ENCODE measurements around the gene ATF6B. TPM values are rescaled to one million over a fixed set of nuclear protein-coding genes. Genes with fewer than 3 reads are reported as not detected.

The ATF6B gene
- total and polyA plus RNA-seq, 2 of the 8 experiments (the other 6 are each of a cell fraction or from before 2014, with no cell fraction given) = 38.1 to 42.2 TPM

- Histone ChIP-seq H3K27ac (ENCODE audit: low read depth, low read length) (no peak overlapping the region), H3K18ac (ENCODE audit: extremely low read depth, low read length) (no peak overlapping the region), H4K91ac (replicated peaks; ENCODE audit: insufficient read length, low read length) (no peak overlapping the region), H3K4me1 (replicated peaks in 1 of 4; ENCODE audit: control insufficient read depth in 3 of 4, insufficient read depth in 4 of 4, low read length in 3 of 4) (peaks cover 0 to 15% (median 7%) of the 10 kb centered on the region in 4 experiments; a peak in 5 of 7 replicates), H3K14ac (ENCODE audit: insufficient read length) (no peak overlapping the region), H2BK12ac (ENCODE audit: low read depth, low read length) (0 out of 2 replicates have a peak overlapping the region, but pooled peaks have one; percentile 39), H4K5ac (ENCODE audit: insufficient read length, low read depth, low read length) (no peak overlapping the region), H2AFZ (ENCODE audit: low read length) (no peak overlapping the region), H2BK5ac (ENCODE audit: low read depth, low read length) (no peak overlapping the region), H3K56ac (replicated peaks; ENCODE audit: insufficient read length, low read depth, low read length) (no peak overlapping the region), H2BK120ac (replicated peaks; ENCODE audit: low read depth, low read length) (no peak overlapping the region), H3K23ac (ENCODE audit: insufficient read length) (no peak overlapping the region), H2BK15ac (ENCODE audit: low read length) (no peak overlapping the region), H4K8ac (ENCODE audit: extremely low read depth, insufficient read depth, low read length) (no peak overlapping the region), H3K79me1 (ENCODE audit: low read depth, low read length) (0 out of 2 replicates have a peak, but pooled peaks cover 2% of the 10 kb centered on the region), H3K4me3 (ENCODE audit: extremely low read depth in 1 of 4, insufficient read depth in 2 of 4, low read depth in 3 of 4, low read length in 4 of 4) (no peak overlapping the region), H2BK20ac (ENCODE audit: low read length) (no peak overlapping the region), H3K4me2 (ENCODE audit: insufficient read depth in 1 of 2, low read depth in 2 of 2, low read length in 2 of 2) (no peak overlapping the region), H2AK5ac (ENCODE audit: low read depth, low read length) (no peak overlapping the region), H3K4ac (replicated peaks; ENCODE audit: insufficient read length, low read depth, low read length) (no peak overlapping the region), H3K79me2 (ENCODE audit: control insufficient read depth in 1 of 2, insufficient read depth in 2 of 2, low read length in 2 of 2) (peaks cover 0 to 9% of the 10 kb centered on the region in 2 experiments; a peak in 1 of 4 replicates), H3K27me3 (replicated peaks in 1 of 4; ENCODE audit: control insufficient read depth in 3 of 4, extremely low read depth in 1 of 4, insufficient read depth in 3 of 4, low read length in 3 of 4) (no peaks in the 10 kb centered on the region), H4K20me1 (replicated peaks in 1 of 2; ENCODE audit: control insufficient read depth in 1 of 2, insufficient read depth in 2 of 2, low read length in 2 of 2) (no peaks in the 10 kb centered on the region), H3K23me2 (ENCODE audit: low read depth, low read length) (peaks cover 5% of the 10 kb centered on the region), H3K9me3 (ENCODE audit: insufficient read depth in 2 of 2, low read depth in 1 of 2, low read length in 1 of 2) (no peaks in the 10 kb centered on the region), H3K36me3 (ENCODE audit: control insufficient read depth in 2 of 4, insufficient read depth in 4 of 4, low read length in 3 of 4) (no peaks in the 10 kb centered on the region), H3K9ac (replicated peaks in 1 of 4; ENCODE audit: extremely low read depth in 1 of 4, low read depth in 3 of 4, low read length in 3 of 4) (no peak overlapping the region)
- POLR2A ChIA-PET (ENCODE audit: partially characterized antibody) = interaction anchor here (1.0 to 6.5 kb wide), 3 partner anchors 10 to 19 kb away, joined by 4 to 70 read pairs (median 5); partner anchors contain the start of gene PRRT1
- FAIRE-seq (no peak), DNase-seq (ENCODE audit: low read depth in 1 of 2, low spot score in 2 of 2) (no peak)
- CTCF ChIA-PET (ENCODE audit: partially characterized antibody) = interaction anchor here (2.1 to 5.6 kb wide), 2 partner anchors 14 to 17 kb away, joined by 8 to 76 read pairs; no protein-coding TSS in a partner anchor
- TF ChIP-seq ZNF274 (IDR thresholded peaks at IDR 0.05; ENCODE audit: borderline replicate concordance, extremely low read depth, low read length) = no peak
- no peak for TF ChIP-seq TBP (IDR thresholded peaks at IDR 0.05; ENCODE audit: low read depth, low read length)
- no peak for TF ChIP-seq TCF12 (IDR thresholded peaks at IDR 0.05; ENCODE audit: low read depth, low read length)
- no peak for TF ChIP-seq TEAD4 (IDR thresholded peaks at IDR 0.05; ENCODE audit: low read depth, low read length)
These were observed 4.1 kb upstream of the ATF6B start for GRCh38 chr6:32132110-32132509.

All from H1 (cell line).